Hepatic stellate cell (primary cell): Measurements from ENCODE around the gene C17orf78.
A peak's percentile ranks its signal among the peaks of the same experiment; 100 is the strongest.
"Not testable (repeated sequence)": the region's sequence is repeated elsewhere in the genome, so short reads cannot be mapped to it uniquely, and the experiment has no call there.

Experiments
- DNase-seq: peaks from one replicate; pipeline ENCODE4 v3.0.0; 2011; ENCODE audit warnings: low spot score

The C17orf78 gene

DNA sequence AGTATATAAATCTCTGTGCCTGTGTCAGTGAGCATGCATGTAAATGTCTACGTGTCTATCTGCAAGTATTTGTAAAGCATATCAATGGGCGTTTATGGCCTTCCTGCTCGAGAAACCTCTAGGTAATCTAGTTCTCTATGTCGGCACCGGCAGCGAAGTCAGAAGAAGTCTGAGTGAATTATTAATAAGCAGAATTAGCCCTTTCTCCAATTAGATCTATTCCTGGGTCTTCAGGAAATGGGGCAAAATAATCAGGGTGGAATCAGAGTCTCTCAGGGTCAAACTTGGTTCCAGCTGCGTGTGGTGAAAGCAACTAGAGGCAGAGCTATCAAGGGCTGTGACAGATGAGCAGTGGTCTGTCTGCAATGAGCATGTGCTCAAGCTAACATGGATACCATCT, at the start of gene C17orf78:
C17orf78 (plus strand) TSS at position 280 of the 400 bp plus-strand sequence; CDS start at position 388, 108 bp downstream.
- DNase-seq: no peak

DNA sequence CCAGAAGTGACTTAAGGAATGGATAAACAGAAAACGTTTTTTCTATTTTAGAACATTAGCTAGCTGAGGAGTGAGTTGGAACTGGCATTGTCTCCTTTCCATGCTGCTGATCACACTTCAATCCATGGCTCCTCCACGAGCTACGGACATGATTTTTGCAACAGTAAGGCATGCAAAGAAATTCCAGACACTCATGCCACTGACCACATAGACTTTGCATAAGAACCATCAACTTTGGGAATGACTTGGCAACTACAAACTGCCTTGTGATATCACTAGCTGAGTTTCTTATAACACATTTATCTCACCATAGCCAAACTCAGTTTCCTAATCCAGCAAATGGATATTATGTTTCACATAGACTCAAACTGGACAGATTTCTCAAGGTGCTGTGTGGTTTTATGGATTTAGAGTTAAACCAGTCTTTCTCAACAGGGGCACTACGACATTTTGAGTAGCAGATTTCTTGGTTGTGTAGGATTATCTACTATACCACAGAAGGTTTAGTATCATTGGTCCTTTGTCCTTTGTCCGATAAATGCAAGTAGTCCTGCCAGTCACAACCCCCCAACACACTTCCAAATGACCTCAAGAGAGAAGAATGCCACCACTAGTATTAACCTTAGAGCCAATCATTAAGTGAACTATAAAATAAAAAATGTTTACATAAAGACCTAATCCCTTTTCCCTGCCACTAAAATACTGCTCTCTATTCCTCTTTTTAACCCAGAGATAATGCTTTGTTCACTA, 48.3 kb upstream of the C17orf78 start:
- peak; percentile 19 for DNase-seq

DNA sequence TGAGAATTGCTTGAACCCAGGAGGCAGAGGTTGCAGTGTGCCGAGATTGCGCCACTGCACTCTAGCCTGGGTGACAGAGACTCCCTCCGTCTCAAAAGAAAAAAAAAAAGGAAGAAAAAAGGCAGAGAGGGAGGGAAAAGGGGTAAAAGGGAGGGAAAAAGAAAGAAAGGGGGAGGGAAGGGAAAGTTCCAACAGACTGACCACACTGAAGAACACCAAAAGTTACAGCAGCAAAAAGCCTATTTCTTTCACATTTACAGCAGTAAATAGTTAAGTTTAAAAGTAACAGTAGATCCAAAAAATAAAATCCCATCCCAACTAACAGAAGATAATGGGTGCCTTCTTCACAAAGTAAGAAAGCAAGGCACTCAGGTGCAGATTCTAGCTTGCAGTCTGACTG, 36.9 kb upstream of the C17orf78 start:
- no peak for DNase-seq

DNA sequence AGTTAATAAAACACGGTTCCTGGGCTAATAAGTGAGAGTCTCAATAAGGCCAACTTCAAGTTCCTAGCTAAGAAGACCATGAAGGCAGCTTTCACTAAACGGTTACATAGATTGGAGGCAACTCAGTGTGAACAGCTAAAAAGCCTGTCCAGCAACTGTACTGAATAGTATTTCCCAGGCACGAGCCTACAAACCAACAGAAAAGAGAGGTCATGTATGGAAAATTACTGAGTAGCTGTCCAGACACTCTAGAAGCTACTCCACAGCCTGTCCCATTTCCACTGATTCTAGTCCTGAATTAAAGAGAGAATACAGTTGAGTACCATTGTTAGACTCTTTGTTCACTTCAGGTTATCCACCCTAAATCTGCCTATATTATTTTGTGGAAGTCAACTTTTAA, 36.5 kb upstream of the C17orf78 start:
- DNase-seq: no peak

DNA sequence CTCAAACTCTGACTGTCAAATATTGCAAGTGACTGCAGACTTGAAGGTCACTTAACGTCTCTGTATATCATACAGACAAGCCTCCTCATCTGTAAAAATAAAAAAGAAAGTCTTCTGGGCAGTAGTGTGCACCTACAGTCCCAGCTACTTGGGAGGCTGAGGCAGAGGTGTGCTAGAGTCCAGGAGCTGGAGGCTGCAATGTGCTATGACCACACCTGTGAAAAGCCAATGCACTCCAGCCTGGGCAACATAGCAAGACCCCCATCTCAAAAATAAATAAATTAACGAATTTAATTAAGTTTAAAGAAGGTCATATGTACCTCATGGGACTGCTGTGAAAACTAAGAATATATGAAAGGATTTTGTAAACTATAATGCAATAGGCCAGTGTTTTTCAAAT, 35.0 kb upstream of the C17orf78 start:
- DNase-seq: no peak

DNA sequence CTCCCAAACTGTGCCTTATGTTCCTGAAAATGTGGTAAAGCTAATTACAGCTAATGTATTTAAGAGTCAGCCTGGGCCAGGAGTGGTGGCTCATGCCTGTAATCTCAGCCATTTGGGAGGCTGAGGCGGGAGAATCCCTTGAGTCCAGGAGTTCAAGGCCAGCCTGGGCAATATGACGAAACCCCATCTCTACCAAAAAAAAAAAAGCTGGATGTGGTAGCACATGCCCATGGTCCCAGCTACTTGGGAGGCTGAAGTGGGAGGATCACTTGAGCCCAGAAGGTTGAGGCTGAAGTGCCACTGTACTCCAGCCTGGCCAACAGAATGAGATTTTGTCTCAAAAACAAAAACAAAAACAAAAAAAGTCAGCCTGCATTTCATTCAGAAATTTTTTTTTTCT, 33.2 kb upstream of the C17orf78 start:
- no peak for DNase-seq

DNA sequence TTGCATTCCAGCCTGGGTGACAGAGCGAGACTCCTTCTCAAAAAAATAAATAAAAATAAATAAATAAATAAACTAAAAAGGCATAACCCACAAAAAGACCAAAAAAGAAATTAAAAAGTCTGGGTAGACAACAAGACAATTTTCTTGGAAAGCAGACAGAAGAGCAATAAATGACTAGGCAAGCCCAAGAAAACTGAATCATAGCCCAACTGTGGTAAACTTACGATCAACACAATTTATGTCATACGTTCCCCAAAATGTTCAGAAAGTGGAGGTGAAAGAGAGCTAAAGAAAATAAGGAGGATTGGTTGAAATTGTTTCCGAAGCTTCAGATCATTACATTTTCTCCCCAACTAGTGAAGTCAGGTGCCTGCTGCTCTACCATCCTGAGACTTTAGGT, 31.3 kb upstream of the C17orf78 start:
- no peak for DNase-seq

DNA sequence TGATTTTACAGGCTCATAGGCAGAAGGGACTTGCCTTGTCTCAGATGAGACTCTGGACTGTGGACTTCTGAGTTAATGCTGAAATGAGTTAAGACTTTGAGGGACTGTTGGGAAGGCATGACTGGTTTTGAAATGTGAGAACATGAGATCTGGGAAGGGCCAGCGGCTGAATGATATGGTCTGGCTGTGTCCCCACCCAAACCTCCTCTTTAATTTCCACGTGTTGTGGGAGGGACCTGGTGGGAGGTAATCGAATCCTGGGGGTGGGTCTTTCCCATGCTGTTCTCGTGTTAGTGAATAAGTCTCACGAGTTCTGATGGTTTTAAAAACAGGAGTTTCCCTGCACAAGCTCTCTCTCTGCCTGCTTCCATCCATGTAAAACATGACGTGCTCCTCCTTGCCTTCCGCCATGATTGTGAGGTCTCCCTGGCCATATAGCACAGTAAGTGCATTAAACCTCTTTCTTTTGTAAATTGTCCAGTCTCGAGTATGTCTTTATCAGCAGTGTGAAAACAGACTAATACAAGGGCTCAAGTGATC, 28.9 kb upstream of the C17orf78 start:
- DNase-seq: not testable (repeated sequence)

DNA sequence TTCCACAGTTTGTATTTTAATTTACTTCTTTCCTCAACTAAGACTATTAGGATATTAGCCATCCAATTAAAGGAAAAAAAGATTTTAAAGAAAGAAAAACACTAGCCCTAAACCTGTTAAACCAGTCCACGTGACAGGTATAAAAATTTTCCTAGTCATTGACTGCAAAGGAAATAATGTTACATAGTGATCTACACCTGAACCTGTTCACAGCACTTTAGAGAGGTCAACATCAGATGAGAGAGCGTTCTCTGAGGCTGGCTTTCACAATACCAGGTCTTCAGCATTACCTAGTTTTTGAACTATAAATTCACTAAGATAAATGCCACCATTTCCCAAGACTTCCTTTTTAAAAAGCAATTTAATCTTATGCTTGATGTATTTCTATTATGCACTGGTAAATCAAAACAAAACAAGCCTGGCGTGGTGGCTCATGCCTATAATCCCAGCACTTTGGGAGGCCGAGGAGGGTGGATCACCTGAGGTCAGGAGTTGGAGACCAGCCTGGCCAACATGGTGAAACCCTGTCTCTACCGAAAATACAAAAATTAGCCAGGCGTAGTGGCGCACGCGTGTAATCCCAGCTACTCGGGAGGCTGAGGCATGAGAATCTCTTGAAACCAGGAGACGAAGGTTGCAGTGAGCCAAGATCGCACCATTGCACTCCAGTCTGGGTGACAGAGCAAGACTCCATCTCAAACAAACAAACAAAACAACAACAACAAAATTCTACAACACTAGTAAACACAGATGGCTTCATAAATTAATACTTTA, 18.8 kb upstream of the C17orf78 start:
- not testable (repeated sequence) for DNase-seq

DNA sequence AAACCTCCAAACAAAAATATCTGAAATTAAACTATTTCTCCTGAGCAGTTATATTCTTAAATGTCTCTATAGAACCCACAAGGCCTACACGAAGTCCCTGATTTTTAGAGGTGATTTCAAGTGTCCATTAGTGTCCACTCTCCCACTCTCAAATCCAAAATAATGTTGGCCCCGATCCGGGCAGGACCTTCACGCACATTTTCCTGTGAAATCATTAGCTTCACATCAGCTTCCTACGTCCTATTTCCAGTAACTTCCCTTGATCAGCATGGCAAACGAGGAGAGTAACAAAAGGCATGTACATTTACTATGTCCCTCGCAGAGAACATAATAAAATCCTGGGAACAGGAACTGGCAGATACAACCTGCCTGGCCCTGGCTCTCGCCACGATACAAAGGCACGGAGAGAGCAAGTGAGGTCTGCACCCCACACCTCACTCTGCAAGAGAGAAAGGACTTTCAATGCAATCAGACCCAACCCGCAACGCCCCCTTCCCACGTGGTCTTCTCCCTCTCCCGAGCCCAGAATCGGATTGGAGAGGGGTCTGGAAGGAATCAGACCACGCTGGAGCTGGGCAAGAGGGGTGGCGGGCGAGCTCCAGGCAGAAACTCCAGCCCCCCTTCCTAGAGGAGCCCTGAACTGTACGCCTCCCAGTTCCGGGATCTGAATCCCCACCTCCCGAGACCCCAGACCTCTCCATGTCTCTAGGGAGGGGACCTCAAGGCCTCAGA, 17.5 kb upstream of the C17orf78 start:
- DNase-seq: peak; percentile 64

DNA sequence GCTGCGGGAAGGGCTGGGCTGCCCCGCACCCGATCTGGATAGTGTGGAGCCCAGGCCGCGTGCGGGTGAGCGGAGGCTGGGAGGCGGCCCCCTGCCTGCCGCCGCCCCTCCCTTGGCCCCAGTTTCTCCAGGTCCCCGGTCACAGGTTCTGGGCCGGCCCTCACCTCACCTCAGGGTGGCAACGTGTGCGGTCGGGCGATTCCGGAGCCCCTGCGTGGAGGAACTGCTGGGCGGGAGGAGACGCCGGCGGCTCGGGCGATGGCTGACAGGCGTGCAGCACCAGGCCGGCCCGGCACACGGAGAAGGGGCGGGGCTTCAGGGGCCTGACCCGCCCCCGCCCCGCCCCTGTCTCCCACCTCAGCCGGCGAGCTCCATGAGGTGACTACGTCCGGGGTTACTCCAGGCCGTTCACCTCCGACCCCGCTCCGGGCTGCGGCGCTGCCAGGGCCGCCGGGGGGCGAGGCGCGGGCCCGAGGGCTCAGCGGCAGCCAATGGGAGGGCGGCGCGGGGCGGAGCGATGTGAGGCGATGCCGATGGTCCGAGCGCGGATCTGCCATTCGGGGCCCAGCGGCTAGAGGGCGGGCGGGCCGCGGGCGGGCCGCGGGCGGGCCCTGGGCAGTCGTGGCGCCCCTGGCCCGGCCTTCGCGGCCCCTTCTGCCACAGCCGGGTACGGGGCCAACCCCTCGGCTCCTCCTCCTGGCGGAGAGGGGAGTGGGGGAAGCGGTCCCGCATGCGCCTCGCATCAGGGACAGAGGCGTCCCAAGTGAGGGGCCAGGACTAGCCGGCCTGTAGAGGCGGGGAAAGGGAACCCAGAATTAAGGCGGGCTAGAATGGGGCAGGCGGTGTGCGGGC, 16.7 kb upstream of the C17orf78 start:
- peak; percentile 94 for DNase-seq

DNA sequence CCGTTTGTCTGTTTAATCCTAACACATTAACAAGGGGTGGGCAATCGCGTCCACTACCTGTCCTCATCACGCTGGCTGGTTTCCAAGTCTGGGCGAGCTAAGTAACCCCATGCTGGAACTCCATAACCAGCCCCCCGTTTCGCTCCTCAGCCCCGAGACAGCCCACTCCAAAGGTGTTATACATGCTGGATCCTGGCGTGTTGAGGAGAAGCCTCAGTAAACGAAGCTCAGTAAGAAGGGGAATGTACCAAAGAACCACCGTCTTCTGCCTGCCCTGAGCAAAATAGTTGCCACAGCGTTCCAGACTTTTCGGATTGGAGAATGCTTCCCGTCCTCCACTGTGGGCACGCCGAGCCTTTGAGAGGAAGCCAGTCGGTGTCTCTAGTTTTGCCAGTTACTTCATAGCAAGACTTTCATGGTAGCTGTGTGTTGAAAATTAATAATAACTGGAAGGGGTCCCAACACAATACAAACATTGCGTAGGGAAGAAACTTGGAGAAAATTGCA, 16.1 kb upstream of the C17orf78 start:
- DNase-seq: no peak

DNA sequence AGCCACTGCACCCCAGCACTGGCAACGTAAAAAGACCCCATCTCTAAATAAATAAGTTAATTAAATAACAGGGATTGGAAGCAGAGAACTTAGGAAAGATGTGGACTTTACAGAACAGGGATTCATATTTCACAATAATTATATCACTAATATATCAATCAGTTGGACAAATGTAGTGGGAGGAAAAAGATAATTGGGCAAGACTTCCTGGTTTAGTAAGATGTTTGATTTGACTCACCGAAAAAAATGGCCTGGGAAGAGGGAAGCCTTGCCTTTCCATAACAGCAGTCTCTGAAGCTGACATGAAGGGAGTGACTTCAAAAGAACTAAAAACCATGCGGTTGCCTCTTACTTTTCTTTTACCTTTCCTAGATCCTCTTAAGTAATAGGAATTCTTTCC, 15.2 kb upstream of the C17orf78 start:
- no peak for DNase-seq

DNA sequence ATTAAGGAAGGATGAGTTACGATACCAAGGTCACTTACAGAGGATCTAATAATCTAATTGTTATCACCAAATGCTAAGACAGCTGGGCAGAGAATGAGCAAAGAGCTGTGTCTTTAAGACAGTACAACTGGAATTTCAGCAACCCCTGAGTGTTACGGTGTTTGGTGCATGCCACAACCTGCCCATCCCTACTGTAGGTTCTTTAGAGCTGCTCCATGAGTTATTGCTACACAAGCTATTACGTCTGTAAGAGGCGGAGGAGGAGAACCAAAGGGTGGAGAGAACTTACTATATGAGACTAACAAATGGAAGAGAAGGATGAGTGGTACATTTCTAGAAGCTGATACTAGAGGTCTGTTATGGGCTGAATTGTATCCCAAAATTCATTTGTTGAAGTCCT, 14.2 kb upstream of the C17orf78 start:
- DNase-seq: no peak

DNA sequence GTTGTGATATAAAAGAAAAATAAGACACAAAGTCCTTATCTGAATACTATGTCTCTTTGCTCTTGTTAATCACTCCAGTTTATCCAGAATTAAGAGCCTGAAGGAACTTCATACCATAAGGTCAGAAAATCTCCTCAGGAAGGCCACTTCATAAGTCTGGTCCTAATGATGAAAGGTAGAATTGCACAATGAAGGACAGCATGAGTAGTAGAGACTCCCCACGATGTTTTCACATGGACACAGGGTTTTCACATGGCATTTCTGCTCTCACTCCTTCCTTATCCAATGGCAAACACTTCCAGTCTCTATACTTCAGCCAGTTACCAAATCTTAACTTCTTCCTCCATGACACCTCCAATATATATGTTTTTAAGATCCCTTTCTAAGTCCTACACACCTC, 10.2 kb upstream of the C17orf78 start:
- no peak for DNase-seq

DNA sequence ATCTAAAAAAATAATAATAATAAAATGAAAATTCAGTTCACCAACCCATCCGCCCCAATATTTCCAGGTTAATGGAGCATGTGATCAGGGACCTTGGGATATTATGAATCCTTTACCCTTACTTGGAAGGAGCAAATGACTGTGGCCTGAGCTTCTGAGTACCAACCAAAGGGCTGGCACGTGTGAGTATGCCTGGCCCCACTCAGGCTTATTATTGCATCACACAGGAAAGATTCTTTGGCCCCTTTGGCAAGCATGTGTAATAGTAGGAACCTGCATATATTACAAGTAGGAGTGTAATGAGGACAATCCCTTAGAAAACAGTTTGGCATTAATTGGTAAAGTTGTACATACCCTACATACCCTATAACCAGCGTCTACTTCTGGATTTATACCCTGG, 7.2 kb upstream of the C17orf78 start:
- DNase-seq: no peak

DNA sequence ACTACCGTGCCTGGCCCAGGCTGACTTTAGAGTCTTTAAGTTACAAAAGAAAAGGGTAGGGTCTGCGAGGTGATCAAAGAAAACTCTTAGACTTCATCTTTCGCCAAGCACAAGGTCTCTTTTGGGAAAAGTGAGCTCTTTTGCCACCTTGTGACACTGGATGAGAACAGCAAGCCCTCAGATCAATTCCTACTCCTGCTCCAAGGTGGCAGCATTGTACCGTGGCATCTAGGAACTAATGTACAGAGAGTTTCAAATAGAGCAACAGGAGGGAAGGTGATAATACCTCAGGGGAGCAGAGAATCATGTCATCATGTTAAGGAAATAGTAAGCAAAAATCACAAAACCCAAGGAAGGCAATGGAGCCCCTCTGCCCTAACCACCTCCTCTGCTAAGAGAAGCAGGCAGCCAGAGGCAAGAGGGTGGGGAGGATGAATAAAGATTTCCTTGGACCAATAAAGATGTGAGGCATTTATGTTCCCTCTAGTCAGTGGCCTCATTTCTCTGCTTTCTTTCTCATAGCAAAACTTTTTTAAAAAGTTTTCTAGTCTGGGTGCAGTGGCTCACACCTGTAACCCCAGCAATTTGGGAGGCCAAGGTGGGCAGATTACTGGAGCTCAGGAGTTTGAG, 2.1 kb upstream of the C17orf78 start:
- DNase-seq: peak; percentile 66

DNA sequence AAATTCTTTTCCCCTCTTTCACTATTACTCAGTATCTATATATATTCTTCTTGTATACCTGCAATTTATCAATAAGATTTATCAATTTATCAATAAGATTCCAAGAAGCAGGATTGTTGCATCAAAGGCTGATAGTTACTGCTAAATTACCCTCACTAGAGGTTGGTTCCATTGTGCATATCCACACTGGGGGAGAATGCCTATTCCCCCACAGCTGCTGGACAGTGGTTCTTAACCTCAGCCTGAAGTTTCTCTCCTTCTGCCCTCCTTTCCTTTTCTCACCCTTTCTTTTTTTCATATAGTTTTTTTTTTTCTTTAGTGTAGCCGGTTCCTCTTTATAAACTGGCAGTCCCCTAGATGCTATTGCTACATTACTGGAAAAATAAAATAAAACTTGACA, 6.3 kb downstream of the C17orf78 start:
- no peak for DNase-seq

DNA sequence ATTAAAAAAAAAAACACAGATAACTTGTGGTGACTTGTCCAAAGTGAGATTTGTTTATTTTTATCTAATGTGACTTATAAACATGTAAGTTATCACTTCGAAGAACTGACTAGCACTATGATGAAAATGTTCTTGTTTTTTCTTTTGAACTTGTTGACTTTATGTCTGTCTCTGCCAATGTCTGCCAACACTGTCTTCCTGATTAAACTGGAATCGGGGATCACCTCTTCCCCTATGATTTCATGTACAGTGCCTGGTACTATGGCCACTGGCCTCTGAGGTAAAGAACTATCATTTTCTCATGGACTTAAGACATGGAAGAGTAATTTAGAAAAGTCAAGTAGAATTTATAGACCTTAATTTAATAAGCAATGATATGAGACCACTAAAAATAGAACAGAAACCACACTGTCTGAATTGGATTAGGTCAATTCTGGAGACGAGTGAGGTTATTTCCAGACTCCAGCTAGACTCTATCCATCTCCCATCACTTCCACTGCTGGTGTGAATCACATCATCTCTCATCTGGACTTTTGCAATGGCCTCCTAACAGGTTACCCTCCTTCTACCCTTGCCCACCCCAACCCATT, 8.9 kb downstream of the C17orf78 start:
- no peak for DNase-seq

DNA sequence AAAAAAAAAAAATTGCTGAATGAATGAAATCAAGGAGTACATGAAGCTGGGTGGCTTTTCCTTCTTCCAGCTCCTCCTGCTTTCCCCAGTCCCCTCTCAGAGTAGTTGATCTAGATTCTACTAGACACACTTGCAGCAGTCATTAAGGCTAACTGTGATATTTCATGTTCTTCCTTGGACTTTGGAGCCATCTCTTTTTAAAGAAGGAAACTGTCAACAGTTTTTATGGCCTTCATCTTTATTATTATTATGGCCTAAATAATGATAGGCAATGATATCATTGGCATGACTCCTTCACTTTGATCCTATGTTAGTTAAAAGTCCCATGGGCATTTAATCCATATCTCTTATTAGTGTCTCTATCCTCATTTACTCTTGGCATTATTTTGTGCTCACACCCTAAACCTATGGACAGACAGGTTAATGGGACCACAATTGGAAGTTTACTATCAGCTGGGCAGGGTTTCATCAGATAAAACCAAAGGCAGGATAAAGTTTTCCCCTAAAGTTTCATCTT, 9.7 kb downstream of the C17orf78 start:
- no peak for DNase-seq
